ENCODE measurements around the gene CHRDL2.
A peak's percentile ranks its signal among the peaks of the same experiment; 100 is the strongest.

CHRDL2 gene

DNA sequence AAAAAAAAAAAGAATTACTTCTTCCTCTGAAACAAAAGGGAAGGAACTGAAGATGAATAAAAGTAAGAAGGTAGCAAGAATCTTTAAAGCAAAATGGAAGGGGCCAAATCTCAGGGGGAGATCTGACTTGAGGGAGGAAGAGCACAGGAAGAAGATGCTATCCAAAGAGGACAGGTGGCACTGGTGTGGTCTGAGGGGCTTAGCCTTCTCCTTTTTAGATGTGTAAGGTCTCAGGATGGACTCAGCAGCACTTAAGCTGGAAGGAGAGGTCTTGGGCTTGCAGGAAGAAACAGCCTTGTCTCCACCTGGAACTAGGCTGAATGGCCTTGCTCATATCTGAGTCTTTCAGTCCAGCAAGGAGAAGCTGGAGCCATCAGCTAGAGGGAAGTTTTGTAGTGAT, 12.4 kb upstream of the CHRDL2 start:
- TF ChIP-seq, protein P1, sequence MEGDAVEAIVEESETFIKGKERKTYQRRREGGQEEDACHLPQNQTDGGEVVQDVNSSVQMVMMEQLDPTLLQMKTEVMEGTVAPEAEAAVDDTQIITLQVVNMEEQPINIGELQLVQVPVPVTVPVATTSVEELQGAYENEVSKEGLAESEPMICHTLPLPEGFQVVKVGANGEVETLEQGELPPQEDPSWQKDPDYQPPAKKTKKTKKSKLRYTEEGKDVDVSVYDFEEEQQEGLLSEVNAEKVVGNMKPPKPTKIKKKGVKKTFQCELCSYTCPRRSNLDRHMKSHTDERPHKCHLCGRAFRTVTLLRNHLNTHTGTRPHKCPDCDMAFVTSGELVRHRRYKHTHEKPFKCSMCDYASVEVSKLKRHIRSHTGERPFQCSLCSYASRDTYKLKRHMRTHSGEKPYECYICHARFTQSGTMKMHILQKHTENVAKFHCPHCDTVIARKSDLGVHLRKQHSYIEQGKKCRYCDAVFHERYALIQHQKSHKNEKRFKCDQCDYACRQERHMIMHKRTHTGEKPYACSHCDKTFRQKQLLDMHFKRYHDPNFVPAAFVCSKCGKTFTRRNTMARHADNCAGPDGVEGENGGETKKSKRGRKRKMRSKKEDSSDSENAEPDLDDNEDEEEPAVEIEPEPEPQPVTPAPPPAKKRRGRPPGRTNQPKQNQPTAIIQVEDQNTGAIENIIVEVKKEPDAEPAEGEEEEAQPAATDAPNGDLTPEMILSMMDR (IDR thresholded peaks at IDR 0.05; ENCODE audit: low read depth, low read length, missing control alignments) = no peak
- Histone ChIP-seq H3K27ac (no peak overlapping the region), H3K4me3 (ENCODE audit: low read depth, low read length) (no peak overlapping the region), H3K27me3 (replicated peaks) (no peaks in the 10 kb centered on the region), H3K36me3 (replicated peaks) (no peaks in the 10 kb centered on the region)
- in situ Hi-C loops (cut with HindIII; ENCODE audit: low pct_ligation_motif_present, low sequenced_read_pairs) = loop anchor here (25.0 kb wide), 1 partner anchor 131 kb away; no protein-coding TSS in a partner anchor
- no peak for DNase-seq

DNA sequence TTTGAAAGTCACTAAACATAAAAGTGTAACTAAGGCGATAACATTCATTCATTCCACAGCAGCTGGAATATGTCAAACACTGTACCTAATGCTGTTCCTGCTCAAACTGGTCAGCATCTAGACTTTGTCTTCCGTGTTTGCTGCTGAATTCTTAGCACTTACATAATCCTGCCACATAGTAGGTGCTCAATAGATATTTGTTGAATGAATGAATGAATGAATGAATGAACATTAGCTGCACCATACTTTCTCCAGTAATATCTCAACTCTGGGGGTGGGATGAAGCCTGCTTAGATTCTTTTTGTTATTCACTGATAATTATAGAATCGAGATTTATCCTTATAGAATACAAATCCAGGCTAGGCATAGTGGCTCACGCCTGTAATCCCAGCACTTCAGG, 10.8 kb upstream of the CHRDL2 start:
- no peak for DNase-seq
- no peaks in the 10 kb centered on the region for H3K36me3 ChIP-seq (replicated peaks)
- in situ Hi-C loops (cut with HindIII; ENCODE audit: low pct_ligation_motif_present, low sequenced_read_pairs) = loop anchor here (25.0 kb wide), 1 partner anchor 130 kb away; no protein-coding TSS in a partner anchor
- TF ChIP-seq, protein P1 (IDR thresholded peaks at IDR 0.05; ENCODE audit: low read depth, low read length, missing control alignments) = no peak
- H3K27me3 ChIP-seq (replicated peaks) = no peaks in the 10 kb centered on the region
- no peak overlapping the region for H3K4me3 ChIP-seq (ENCODE audit: low read depth, low read length)
- H3K27ac ChIP-seq = no peak overlapping the region

DNA sequence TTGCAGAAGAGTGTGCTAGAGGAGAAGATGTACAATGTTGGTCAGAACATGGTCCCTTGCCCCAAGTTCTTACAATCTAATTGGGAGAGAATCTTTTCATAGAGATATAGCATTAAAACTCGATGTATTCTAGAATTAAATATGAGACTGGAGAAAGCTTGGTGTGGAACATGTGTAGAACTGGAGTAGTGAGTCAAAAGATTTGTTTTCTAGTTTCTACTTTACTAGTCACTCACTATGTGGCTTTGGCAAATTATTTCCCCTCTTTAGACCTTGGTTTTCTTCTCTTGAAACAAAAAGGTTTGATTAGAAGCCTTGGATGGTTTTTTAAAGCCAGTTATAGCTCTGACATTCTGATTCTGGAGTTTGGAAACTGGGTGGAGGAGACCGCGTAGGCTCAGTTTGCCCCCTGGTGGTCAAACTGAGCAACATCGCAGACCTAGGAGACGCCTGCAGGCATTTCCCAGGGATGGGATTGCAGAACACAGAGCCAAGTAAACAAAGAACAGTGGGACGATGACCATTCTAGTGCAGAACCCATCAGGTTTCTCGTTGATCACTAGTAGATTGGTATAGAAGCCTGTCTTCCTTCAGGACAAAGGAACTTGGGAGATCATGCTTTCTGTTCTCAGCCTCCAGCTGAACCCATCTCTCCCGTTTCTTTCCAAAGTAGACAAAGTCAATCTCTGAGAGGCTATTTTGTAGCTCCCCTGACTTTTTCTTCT, 8.5 kb upstream of the CHRDL2 start:
- peak; percentile 35 for DNase-seq
- Histone ChIP-seq H3K4me3 (ENCODE audit: low read depth, low read length) (no peak overlapping the region), H3K27ac (no peak overlapping the region), H3K36me3 (replicated peaks) (no peaks in the 10 kb centered on the region), H3K27me3 (replicated peaks) (no peaks in the 10 kb centered on the region)
- TF ChIP-seq, protein P1 (IDR thresholded peaks at IDR 0.05; ENCODE audit: low read depth, low read length, missing control alignments) = peak; percentile 95
- in situ Hi-C loops (cut with HindIII; ENCODE audit: low pct_ligation_motif_present, low sequenced_read_pairs) = loop anchor here (25.0 kb wide), 1 partner anchor 127 kb away; no protein-coding TSS in a partner anchor

DNA sequence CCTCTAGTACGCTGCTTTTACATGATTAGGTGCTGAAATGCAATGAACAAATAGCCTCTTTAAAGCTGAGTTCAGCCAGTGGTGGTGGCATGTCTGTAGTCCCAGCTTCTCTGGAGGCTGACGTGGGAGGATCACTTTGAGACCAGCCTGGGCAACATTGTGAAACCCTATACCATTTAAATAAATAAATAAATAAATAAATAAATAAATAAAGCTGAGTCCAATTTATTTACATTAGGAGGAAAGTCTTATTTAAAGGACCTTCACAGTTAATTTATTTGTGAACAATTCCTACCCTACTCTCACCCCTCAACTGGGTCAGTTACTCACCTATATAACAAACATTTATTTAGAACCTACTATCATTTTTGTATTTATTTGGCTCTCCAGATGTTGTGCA, 4.8 kb upstream of the CHRDL2 start:
- TF ChIP-seq, protein P1 (IDR thresholded peaks at IDR 0.05; ENCODE audit: low read depth, low read length, missing control alignments) = no peak
- Histone ChIP-seq H3K27ac (no peak overlapping the region), H3K27me3 (replicated peaks) (peaks cover 19% of the 10 kb centered on the region), H3K4me3 (ENCODE audit: low read depth, low read length) (no peak overlapping the region), H3K36me3 (replicated peaks) (no peaks in the 10 kb centered on the region)
- in situ Hi-C loops (cut with HindIII; ENCODE audit: low pct_ligation_motif_present, low sequenced_read_pairs) = loop anchor here (25.0 kb wide), 1 partner anchor 124 kb away; no protein-coding TSS in a partner anchor
- DNase-seq = no peak

DNA sequence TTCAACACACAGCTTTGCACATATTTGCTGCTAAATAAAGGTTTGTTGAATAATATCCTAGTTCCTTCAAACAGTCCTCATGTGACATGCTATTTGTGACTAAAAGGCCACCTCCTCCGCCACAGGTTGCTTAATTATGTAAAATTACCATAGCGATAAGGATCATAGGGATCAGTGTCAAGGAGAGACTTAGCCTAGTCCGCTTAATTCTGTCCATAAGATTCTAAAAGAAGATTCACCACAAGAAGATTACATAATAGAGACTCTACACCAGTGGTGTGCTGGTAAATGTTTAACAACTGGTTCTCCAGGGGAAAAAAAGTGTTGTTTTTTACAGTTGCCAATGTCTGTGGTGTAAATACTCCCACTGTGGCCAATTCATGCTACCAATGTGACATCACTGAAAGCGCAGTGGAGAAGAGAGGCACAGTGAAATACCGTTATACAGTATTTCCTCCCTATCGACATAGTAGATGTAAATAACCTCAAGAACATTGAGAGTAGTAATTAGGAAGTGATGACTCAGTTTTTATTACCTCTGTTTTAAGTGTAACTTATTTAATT, 4.2 kb upstream of the CHRDL2 start:
- H3K27me3 ChIP-seq (replicated peaks) = peaks cover 24% of the 10 kb centered on the region
- no peak for DNase-seq
- TF ChIP-seq, protein P1 (IDR thresholded peaks at IDR 0.05; ENCODE audit: low read depth, low read length, missing control alignments) = no peak
- no peaks in the 10 kb centered on the region for H3K36me3 ChIP-seq (replicated peaks)
- H3K27ac ChIP-seq = no peak overlapping the region
- no peak overlapping the region for H3K4me3 ChIP-seq (ENCODE audit: low read depth, low read length)
- in situ Hi-C loops (cut with HindIII; ENCODE audit: low pct_ligation_motif_present, low sequenced_read_pairs) = loop anchor here (25.0 kb wide), 1 partner anchor 123 kb away; no protein-coding TSS in a partner anchor
